SK-N-SH (cell line): ENCODE results near the gene TMIE. TPM values are rescaled to one million over a fixed set of nuclear protein-coding genes. Genes with fewer than 3 reads are reported as not detected.

ENCODE experiments used
- CTCF ChIA-PET: fragments of 300-600, 350-600 bp; formaldehyde crosslinking; extraction: SDS; loops from one replicate; lab custom pipeline; 2021; lab: Yijun Ruan, JAX
- POLR2A ChIA-PET: fragments of 350-600 bp; sonication (Branson Sonifier 250); formaldehyde crosslinking; extraction: SDS; loops from one replicate; lab custom pipeline; 2020; ENCODE audit warnings: antibody characterized with exemption, inconsistent platforms; lab: Yijun Ruan, JAX
- DNase-seq: peaks from one replicate; pipeline ENCODE4 v3.0.0; 2012
- H2AFZ ChIP-seq: fragments of 200-600 bp; sonication (generic); 2 replicates; pipeline ENCODE4 v1.8.1; 2016; ENCODE audit warnings: antibody characterized with exemption, mild to moderate bottlenecking, low read depth
- H3F3A ChIP-seq: fragments of 200-600 bp; sonication (generic); replicated peaks from 2 replicates; pipeline ENCODE3; 2016; ENCODE audit warnings: antibody characterized with exemption, mild to moderate bottlenecking; ENCODE audit not compliant: insufficient read depth
- H3K27ac ChIP-seq, 2 experiments: fragments of 200-500 bp in 1 of 2; fragments of 200-600 bp in 1 of 2; sonication (Bioruptor generic) in 1 of 2; sonication (generic), shearing (Covaris generic) in 1 of 2; 2 replicates each; pipeline versions ENCODE4 v1.5.1 to v1.6.1; 2014 to 2016; ENCODE audit warnings: low read depth in 2 of 2, inconsistent platforms in 1 of 2, low read length in 1 of 2, mild to moderate bottlenecking in 1 of 2, mixed read lengths in 1 of 2
- H3K27me3 ChIP-seq: fragments of 200-600 bp; sonication (generic), shearing (Covaris generic); 2 replicates; pipeline ENCODE4 v1.6.1; 2016; ENCODE audit warnings: mixed run types; ENCODE audit not compliant: insufficient read depth
- H3K36me3 ChIP-seq, 2 experiments: fragments of 200-500 bp in 1 of 2; fragments of 200-600 bp in 1 of 2; sonication (Bioruptor generic) in 1 of 2; sonication (generic) in 1 of 2; replicated peaks in 1 of 2; 2 replicates each; pipeline versions ENCODE3 to v1.5.1; 2014 to 2016; ENCODE audit warnings: low read length in 1 of 2, mild to moderate bottlenecking in 1 of 2; ENCODE audit not compliant: insufficient read depth in 2 of 2, control insufficient read depth in 1 of 2
- H3K4me1 ChIP-seq, 2 experiments: fragments of 200-500 bp in 1 of 2; fragments of 200-600 bp in 1 of 2; sonication (Bioruptor generic) in 1 of 2; sonication (generic), shearing (Covaris generic) in 1 of 2; 2 replicates each; pipeline versions ENCODE4 v1.5.1 to v1.6.1; 2014 to 2016; ENCODE audit warnings: low read depth in 1 of 2, low read length in 1 of 2, mixed run types in 1 of 2; ENCODE audit not compliant: insufficient read depth in 2 of 2, control insufficient read depth in 1 of 2
- H3K4me2 ChIP-seq: fragments of 200-600 bp; sonication (generic), shearing (Covaris generic); 2 replicates; pipeline ENCODE4 v1.6.1; 2017; ENCODE audit warnings: mixed run types
- H3K4me3 ChIP-seq, 2 experiments: fragments of 200-500 bp in 1 of 2; fragments of 200-600 bp in 1 of 2; sonication (Bioruptor generic) in 1 of 2; sonication (generic), shearing (Covaris generic) in 1 of 2; 2 replicates each; pipeline versions ENCODE4 v1.5.1 to v1.8.1; 2014 to 2016; ENCODE audit warnings: low read depth in 2 of 2, inconsistent platforms in 1 of 2, low read length in 1 of 2, mild to moderate bottlenecking in 1 of 2, mixed read lengths in 1 of 2, moderate library complexity in 1 of 2
- H3K79me2 ChIP-seq: fragments of 200-600 bp; sonication (generic); 2 replicates; pipeline ENCODE4 v1.8.1; 2017; ENCODE audit warnings: mild to moderate bottlenecking; ENCODE audit not compliant: insufficient read depth
- H3K9ac ChIP-seq: fragments of 200-600 bp; sonication (generic); 2 replicates; pipeline ENCODE4 v1.6.1; 2017; ENCODE audit warnings: mixed run types
- H3K9me2 ChIP-seq: fragments of 200-600 bp; sonication (generic); 2 replicates; pipeline ENCODE4 v1.6.1; 2017; ENCODE audit warnings: mixed run types
- H3K9me3 ChIP-seq: fragments of 200-600 bp; sonication (generic); 2 replicates; pipeline ENCODE4 v1.6.1; 2017; ENCODE audit warnings: mixed run types, mild to moderate bottlenecking, moderate library complexity
- H4K20me1 ChIP-seq: fragments of 200-600 bp; sonication (generic); 2 replicates; pipeline ENCODE4 v1.6.1; 2017; ENCODE audit warnings: mild to moderate bottlenecking, mixed run types; ENCODE audit not compliant: insufficient read depth
- CHD2 ChIP-seq: fragments of 150-350 bp; IDR thresholded peaks from 2 replicates; pipeline ENCODE4 v1.6.1; 2018; ENCODE audit warnings: low read length; ENCODE audit not compliant: partially characterized antibody
- EP300 ChIP-seq, 2 experiments: IDR thresholded peaks; 2 replicates each; pipeline versions ENCODE4 v1.4.0 to v1.6.1; 2012; ENCODE audit warnings: borderline replicate concordance in 1 of 2, low read depth in 1 of 2, low read length in 1 of 2
- FOXJ3 ChIP-seq: sonication (generic); formaldehyde crosslinking; IDR thresholded peaks from 2 replicates; pipeline ENCODE4 v1.5.1; 2020; ENCODE audit warnings: mild to moderate bottlenecking, missing genetic modification reagents
- FOXM1 ChIP-seq: IDR thresholded peaks from 2 replicates; pipeline ENCODE4 v1.4.0; 2012; ENCODE audit warnings: low read depth, mild to moderate bottlenecking
- GABPA ChIP-seq: IDR thresholded peaks from 2 replicates; pipeline ENCODE4 v1.4.0; 2012; ENCODE audit warnings: low read depth, mild to moderate bottlenecking
- GATA2 ChIP-seq: sonication (generic); formaldehyde crosslinking; IDR thresholded peaks from 2 replicates; pipeline ENCODE4 v1.5.0; 2020; ENCODE audit warnings: mild to moderate bottlenecking, missing genetic modification reagents
- MXI1 ChIP-seq: IDR thresholded peaks from 2 replicates; pipeline ENCODE4 v1.6.1; 2012; ENCODE audit warnings: mild to moderate bottlenecking, low read depth, low read length, improper control_type of control experiment
- NFIC ChIP-seq: IDR thresholded peaks from 2 replicates; pipeline ENCODE4 v1.4.0; 2012; ENCODE audit warnings: borderline replicate concordance
- RAD21 ChIP-seq: IDR thresholded peaks from 2 replicates; pipeline ENCODE4 v1.6.1; 2012; ENCODE audit warnings: mild to moderate bottlenecking, low read length
- RCOR1 ChIP-seq: fragments of 150-350 bp; IDR thresholded peaks from 2 replicates; pipeline ENCODE4 v1.6.1; 2017; ENCODE audit warnings: antibody characterized with exemption, low read length
- RXRA ChIP-seq: IDR thresholded peaks from 2 replicates; pipeline ENCODE4 v1.4.0; 2012; ENCODE audit warnings: low read depth, mild to moderate bottlenecking, borderline replicate concordance
- SMC3 ChIP-seq: IDR thresholded peaks from 2 replicates; pipeline ENCODE4 v1.6.1; 2012; ENCODE audit warnings: low read depth, low read length, improper control_type of control experiment
- TAF1 ChIP-seq: IDR thresholded peaks from 2 replicates; pipeline ENCODE4 v1.6.1; 2012; ENCODE audit warnings: low read depth, mild to moderate bottlenecking, low read length, moderate library complexity, borderline replicate concordance
- USF2 ChIP-seq: fragments of 150-350 bp; IDR thresholded peaks from 2 replicates; pipeline ENCODE4 v1.6.1; 2017; ENCODE audit warnings: antibody characterized with exemption, low read length, low read depth, borderline replicate concordance
- WGBS: methylation state at CpG from one replicate; pipeline ENCODE4 v1.1.6; 2017; ENCODE audit warnings: low lambda C conversion rate; 5-methylcytosine and 5-hydroxymethylcytosine counted together
- polyA plus RNA-seq, 3 experiments: library from polyadenylated mRNA; depleted of rRNA; stranded (reverse); fragments of >200 nt; gene quantifications; 2 replicates each; pipeline ENCODE4 v1.2.3, GENCODE V29; 2012
- TF ChIP-seq, protein P1 (sequence below): IDR thresholded peaks from 2 replicates; pipeline ENCODE4 v1.4.0; 2012; ENCODE audit warnings: low read depth
- TF ChIP-seq, protein P2 (sequence below): IDR thresholded peaks from 2 replicates; pipeline ENCODE4; 2012

TMIE gene
- polyA plus RNA-seq, 1 of the 3 experiments (the other 2 are of a cell fraction): 0.03 TPM

- no peaks in the 10 kb centered on the region for H3K27me3 ChIP-seq
Observed at GRCh38 chr3:46685446-46685845, 15.7 kb upstream of the TMIE start.

DNA sequence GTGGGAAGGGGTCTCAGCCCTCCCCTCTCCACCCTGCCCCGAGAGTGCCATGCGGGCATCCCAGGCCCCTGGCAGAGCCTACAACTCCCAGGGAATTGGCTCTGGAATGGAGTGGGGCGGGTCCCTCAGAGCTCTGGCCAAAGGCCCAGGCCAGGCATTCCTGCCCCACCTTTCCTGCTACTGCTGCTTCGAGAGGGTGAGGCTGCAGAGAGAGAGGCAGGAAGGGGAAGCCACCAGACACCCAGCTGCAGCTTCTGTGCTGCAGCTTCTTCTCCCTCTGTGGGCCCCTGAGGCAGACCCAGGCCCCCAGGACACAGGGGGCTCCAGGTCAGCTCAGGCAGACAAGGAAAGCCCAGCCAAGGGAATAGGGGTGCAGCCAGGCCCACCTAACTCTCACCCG, 10.4 kb upstream of the TMIE start:
- Histone ChIP-seq H3K9me2 (no peaks in the 10 kb centered on the region), H3K4me2 (no peak overlapping the region), H3F3A (no peaks in the 10 kb centered on the region), H3K27ac (no peak overlapping the region), H3K36me3 (no peaks in the 10 kb centered on the region), H3K9ac (no peak overlapping the region), H3K9me3 (no peaks in the 10 kb centered on the region), H2AFZ (no peak overlapping the region), H3K79me2 (no peaks in the 10 kb centered on the region), H3K4me3 (no peak overlapping the region), H3K4me1 (peaks cover 0 to 11% of the 10 kb centered on the region in 2 experiments; a peak in 1 of 4 replicates), H3K27me3 (no peaks in the 10 kb centered on the region), H4K20me1 (no peaks in the 10 kb centered on the region)
- TF ChIP-seq FOXJ3 (CRISPR knock-in tag) (no peak), NFIC (no peak), RXRA (no peak), MXI1 (no peak), CHD2 (no peak), EP300 (IDR thresholded peaks at IDR 0.05; ENCODE audit: borderline replicate concordance in 1 of 2, low read depth in 1 of 2, low read length in 1 of 2) (no peak), RAD21 (no peak)
- ChIA-PET POLR2A (interaction anchor here (0.6 kb wide), 1 partner anchor 10 kb away, joined by 3 read pairs; the partner anchor contains the start of gene TMIE), CTCF (interaction anchor here (1.0 to 5.7 kb wide), 4 partner anchors 17 to 202 kb away, joined by 3 to 42 read pairs (median 3); no protein-coding TSS in a partner anchor)
- 61% methylated on average over 4 of the region's 5 CpGs for WGBS
- DNase-seq: no peak

More at GRCh38 chr3:46685446-46685845, 15.7 kb upstream of the TMIE start:
- no peak overlapping the region for H3K27ac ChIP-seq
- H3K9me2 ChIP-seq: no peaks in the 10 kb centered on the region
- H3K36me3 ChIP-seq: no peaks in the 10 kb centered on the region
- no peaks in the 10 kb centered on the region for H3F3A ChIP-seq
- no peaks in the 10 kb centered on the region; a peak in 1 of 4 replicates for H3K4me1 ChIP-seq
- POLR2A ChIA-PET: no interaction called here
- 33% methylated on average over 1 of the region's 9 CpGs for WGBS
- no peaks in the 10 kb centered on the region for H4K20me1 ChIP-seq
- DNase-seq: no peak
- no peak for TF ChIP-seq SMC3
- no peak for TF ChIP-seq FOXM1
- no peak for TF ChIP-seq GABPA
- no peak for TF ChIP-seq RAD21
- TF ChIP-seq TAF1: no peak
- no peak for TF ChIP-seq NFIC
- TF ChIP-seq, protein P1, sequence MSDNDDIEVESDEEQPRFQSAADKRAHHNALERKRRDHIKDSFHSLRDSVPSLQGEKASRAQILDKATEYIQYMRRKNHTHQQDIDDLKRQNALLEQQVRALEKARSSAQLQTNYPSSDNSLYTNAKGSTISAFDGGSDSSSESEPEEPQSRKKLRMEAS: no peak
- TF ChIP-seq RCOR1: no peak
- no peak for TF ChIP-seq USF2
- TF ChIP-seq GATA2 (CRISPR knock-in tag): no peak
- no peak for TF ChIP-seq CHD2
- no peak for TF ChIP-seq RXRA
- TF ChIP-seq EP300 (IDR thresholded peaks at IDR 0.05; ENCODE audit: borderline replicate concordance in 1 of 2, low read depth in 1 of 2, low read length in 1 of 2): no peak
- TF ChIP-seq, protein P2, sequence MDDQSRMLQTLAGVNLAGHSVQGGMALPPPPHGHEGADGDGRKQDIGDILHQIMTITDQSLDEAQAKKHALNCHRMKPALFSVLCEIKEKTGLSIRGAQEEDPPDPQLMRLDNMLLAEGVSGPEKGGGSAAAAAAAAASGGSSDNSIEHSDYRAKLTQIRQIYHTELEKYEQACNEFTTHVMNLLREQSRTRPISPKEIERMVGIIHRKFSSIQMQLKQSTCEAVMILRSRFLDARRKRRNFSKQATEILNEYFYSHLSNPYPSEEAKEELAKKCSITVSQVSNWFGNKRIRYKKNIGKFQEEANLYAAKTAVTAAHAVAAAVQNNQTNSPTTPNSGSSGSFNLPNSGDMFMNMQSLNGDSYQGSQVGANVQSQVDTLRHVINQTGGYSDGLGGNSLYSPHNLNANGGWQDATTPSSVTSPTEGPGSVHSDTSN: no peak
- H3K4me3 ChIP-seq: no peak overlapping the region
- H3K9ac ChIP-seq: no peak overlapping the region
- no peaks in the 10 kb centered on the region for H3K79me2 ChIP-seq
- H2AFZ ChIP-seq: no peak overlapping the region
- H3K4me2 ChIP-seq: no peak overlapping the region
- CTCF ChIA-PET: interaction anchor here (1.0 kb wide), 1 partner anchor 197 kb away, joined by 3 read pairs; no protein-coding TSS in a partner anchor
- no peaks in the 10 kb centered on the region for H3K9me3 ChIP-seq
